Sigmoid colon (tissue), 7 donors: ENCODE data around the gene AHCYL2. TPM values are rescaled to one million over a fixed set of nuclear protein-coding genes. Genes with fewer than 3 reads are reported as not detected.

Experiments
- DNase-seq: peaks from one replicate; pipeline ENCODE4 v3.0.0-alpha.2; 2019
- H3K27ac ChIP-seq, 4 donors: fragments of 200-600 bp; sonication (generic); one replicate each; pipeline ENCODE4 v1.5.1; 2016 to 2019; ENCODE audit warnings: mild to moderate bottlenecking in 1 of 4
- H3K27me3 ChIP-seq, 3 donors: fragments of 200-600 bp; sonication (generic); one replicate each; pipeline ENCODE4 v1.5.1; 2019; ENCODE audit warnings: mild to moderate bottlenecking in 1 of 3
- H3K36me3 ChIP-seq, 4 donors: fragments of 200-600 bp; sonication (generic); one replicate each; pipeline ENCODE4 v1.5.1; 2016 to 2019
- H3K4me1 ChIP-seq, 4 donors: fragments of 200-600 bp; sonication (generic); one replicate each; pipeline ENCODE4 v1.5.1; 2017 to 2019
- H3K4me3 ChIP-seq, 4 donors: fragments of 200-600 bp; sonication (generic); one replicate each; pipeline ENCODE4 v1.5.1; 2017 to 2019; ENCODE audit warnings: mild to moderate bottlenecking in 2 of 4, moderate library complexity in 1 of 4
- H3K9me3 ChIP-seq, 4 donors: fragments of 200-600 bp in 3 of 4; sonication (generic) in 3 of 4; one replicate each; pipeline versions ENCODE4 v1.5.1 to v1.6.1; 2013 to 2019
- CTCF ChIP-seq, 4 experiments: fragments of 450-650 bp in 3 of 4; fragments of 200-600 bp in 1 of 4; IDR thresholded peaks; one replicate each; pipeline ENCODE4 v1.5.1; 2016 to 2019; ENCODE audit warnings: antibody characterized with exemption in 4 of 4, mild to moderate bottlenecking in 3 of 4, moderate library complexity in 2 of 4
- EP300 ChIP-seq, 4 donors: sonication (generic); formaldehyde crosslinking; IDR thresholded peaks; one replicate each; pipeline ENCODE4 v1.6.1; 2017; ENCODE audit warnings: antibody characterized with exemption in 4 of 4
- POLR2A ChIP-seq, 2 donors: fragments of 450-650 bp; IDR thresholded peaks; one replicate each; pipeline ENCODE4 v1.6.1; 2016; ENCODE audit warnings: antibody characterized with exemption in 2 of 2, mild to moderate bottlenecking in 2 of 2, moderate library complexity in 2 of 2
- POLR2AphosphoS5 ChIP-seq, 4 donors: sonication (generic); formaldehyde crosslinking; IDR thresholded peaks; one replicate each; pipeline ENCODE4 v1.6.1; 2017; ENCODE audit warnings: antibody characterized with exemption in 4 of 4
- WGBS, 2 donors: extraction: QIAGEN DNeasy Blood & Tissue Kit; methylation state at CpG; one replicate each; pipeline ENCODE4 v1.1.7; 2013; 5-methylcytosine and 5-hydroxymethylcytosine counted together
- intact Hi-C: fragments of 100-400 bp; cut with DNase I; formaldehyde crosslinking; loops from one replicate; pipeline ENCODE4 v1.15.1; 2023
- polyA plus RNA-seq, 3 donors: library from polyadenylated mRNA; stranded (reverse); fragments of 200-250 nt; gene quantifications; one replicate each; pipeline ENCODE4 v1.2.3, GENCODE V29; 2013
- total RNA-seq, 4 donors: library from RNA; depleted of rRNA; stranded (reverse); fragments of >200 nt; gene quantifications; one replicate each; pipeline ENCODE4 v1.1.0, GENCODE V29; 2016
- donor health status: healthy with polysubstance abuse.
- donor health status: Bipolar disorder and iron deficiency.
- donor health status: healthy.

AHCYL2 gene
- total and polyA plus RNA-seq, 7 donors, result 12.5 to 219 (median 16.8) TPM

DNA sequence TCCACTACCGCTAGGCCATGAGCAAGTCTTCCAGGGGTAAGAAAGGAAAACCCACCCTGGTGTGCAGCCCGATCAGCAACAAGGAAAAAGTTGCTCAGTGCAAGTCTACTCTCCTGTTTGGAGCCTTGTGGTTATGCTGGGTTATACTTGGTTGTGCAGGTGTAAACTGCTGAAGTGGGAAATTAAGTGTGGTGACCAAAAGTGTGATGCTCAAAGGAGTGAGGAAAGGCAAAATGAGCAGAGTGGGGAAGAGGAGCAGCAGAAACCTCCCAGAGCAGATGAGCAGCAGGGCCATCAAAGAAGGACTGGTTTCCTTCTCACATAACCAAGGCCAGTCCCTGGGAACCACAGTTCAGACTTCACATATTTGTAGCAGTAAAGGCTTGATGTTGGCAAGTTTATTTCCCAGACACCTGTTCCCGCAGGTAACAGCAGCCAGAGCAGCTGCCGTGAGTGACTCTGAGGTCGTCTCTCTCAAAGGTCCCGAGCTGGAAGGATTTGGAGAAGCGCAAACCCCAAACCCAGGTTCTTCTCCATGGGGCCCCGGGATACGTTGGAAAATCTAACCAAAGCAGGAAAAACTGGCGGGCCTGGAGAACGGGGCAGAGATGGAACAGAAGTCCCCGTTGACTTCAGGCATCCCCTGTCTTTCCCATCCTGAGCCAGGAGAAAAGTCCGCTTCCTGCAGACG is 37.0 kb upstream of the AHCYL2 start:
- Histone ChIP-seq H3K27ac (peak overlapping the region; percentile 56 to 70 (median 59)), H3K4me1 (peaks cover 0 to 27% (median 18%) of the 10 kb centered on the region in 4 donors), H3K36me3 (no peaks in the 10 kb centered on the region), H3K27me3 (no peaks in the 10 kb centered on the region), H3K9me3 (no peaks in the 10 kb centered on the region), H3K4me3 (peak overlapping the region; percentile 42 to 93 (median 72))
- DNase-seq, result peak; percentile 70
- WGBS, 2 donors, result 26 to 33% methylated on average over 14 of the region's 14 CpGs
- TF ChIP-seq POLR2A (IDR thresholded peaks at IDR 0.05) (no peak), EP300 (IDR thresholded peaks at IDR 0.05) (no peak), CTCF (IDR thresholded peaks at IDR 0.05) (no peak), POLR2AphosphoS5 (IDR thresholded peaks at IDR 0.05) (no peak)
- intact Hi-C loops, result loop anchor here (2.0 kb wide), 1 partner anchor 19 kb away; no protein-coding TSS in a partner anchor

DNA sequence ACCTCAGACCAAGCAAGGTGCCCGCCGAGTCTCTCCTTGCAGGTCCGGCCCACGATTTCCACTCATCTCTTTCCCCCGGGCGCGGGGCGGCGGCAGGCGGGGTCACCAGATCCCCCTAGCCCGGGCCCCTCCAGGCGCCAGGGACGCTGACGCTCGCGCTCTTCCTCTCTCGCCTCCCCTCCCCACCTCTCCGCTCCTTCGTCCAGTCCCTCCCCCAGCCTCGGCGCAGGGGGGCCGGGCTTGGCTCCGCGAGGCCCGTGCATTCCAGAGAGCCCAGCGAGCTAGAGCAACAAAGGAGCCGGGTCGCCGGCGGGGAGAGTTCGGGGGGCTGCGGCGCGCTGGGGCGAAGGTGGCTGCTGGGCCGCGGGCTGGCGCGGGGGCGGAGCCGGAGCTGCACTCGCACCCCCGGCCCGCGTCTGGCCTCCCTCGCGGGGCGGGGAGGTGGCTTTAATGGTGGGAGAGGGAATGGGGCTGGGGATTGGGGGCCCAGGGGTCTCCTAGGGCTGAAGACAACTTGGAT is 36.4 kb upstream of the AHCYL2 start, which contains the start of gene SMO:
Gene SMO (plus strand): TSS at position 262 of the 520 bp plus-strand sequence. CDS start 519 bp downstream, outside the sequence.
- Histone ChIP-seq H3K9me3 (no peaks in the 10 kb centered on the region), H3K4me1 (peaks cover 0 to 27% (median 18%) of the 10 kb centered on the region in 4 donors), H3K36me3 (no peaks in the 10 kb centered on the region), H3K4me3 (peak within 1 kb of the TSS; percentile 42 to 93 (median 72)), H3K27me3 (no peaks in the 10 kb centered on the region), H3K27ac (peak within 1 kb of the TSS; percentile 56 to 70 (median 59))
- intact Hi-C loops, result loop anchor here (2.0 kb wide), 1 partner anchor 20 kb away; no protein-coding TSS in a partner anchor
- TF ChIP-seq POLR2A (IDR thresholded peaks at IDR 0.05) (no peak), POLR2AphosphoS5 (IDR thresholded peaks at IDR 0.05) (peak in 2 of 4 donors; percentile 33 to 34)
- 1 to 2% methylated on average over 48 of the region's 48 CpGs for WGBS, 2 donors
- peak; percentile 81 for DNase-seq

GRCh38 chr7:129188892-129189660 is 35.8 kb upstream of the AHCYL2 start:
- no peak for TF ChIP-seq EP300 (IDR thresholded peaks at IDR 0.05)
- no peak for TF ChIP-seq CTCF (IDR thresholded peaks at IDR 0.05)
- no peak for TF ChIP-seq POLR2A (IDR thresholded peaks at IDR 0.05)
- TF ChIP-seq POLR2AphosphoS5 (IDR thresholded peaks at IDR 0.05), result no peak
- peaks cover 0 to 27% (median 18%) of the 10 kb centered on the region in 4 donors for H3K4me1 ChIP-seq
- peak overlapping the region; percentile 42 to 93 (median 72) for H3K4me3 ChIP-seq
- no peaks in the 10 kb centered on the region for H3K9me3 ChIP-seq
- H3K36me3 ChIP-seq, result no peaks in the 10 kb centered on the region
- H3K27ac ChIP-seq, result peak overlapping the region; percentile 56 to 70 (median 59)
- 1 to 2% methylated on average over 83 of the region's 83 CpGs for WGBS, 2 donors
- intact Hi-C loops, result loop anchor here (2.0 kb wide), 1 partner anchor 20 kb away; no protein-coding TSS in a partner anchor
- H3K27me3 ChIP-seq, result no peaks in the 10 kb centered on the region
- DNase-seq, result peak; percentile 69

- WGBS, 2 donors, result 51 to 61% methylated on average over 13 of the region's 13 CpGs
- H3K27me3 ChIP-seq, result no peaks in the 10 kb centered on the region
- no peaks in the 10 kb centered on the region for H3K9me3 ChIP-seq
- TF ChIP-seq CTCF (IDR thresholded peaks at IDR 0.05) (no peak), POLR2AphosphoS5 (IDR thresholded peaks at IDR 0.05) (no peak), POLR2A (IDR thresholded peaks at IDR 0.05) (no peak), EP300 (IDR thresholded peaks at IDR 0.05) (no peak)
- H3K4me3 ChIP-seq, result peak overlapping the region; percentile 42 to 93 (median 72)
- peaks cover 0 to 27% (median 18%) of the 10 kb centered on the region in 4 donors for H3K4me1 ChIP-seq
- no peaks in the 10 kb centered on the region for H3K36me3 ChIP-seq
- peak overlapping the region in 1 of 4 donors; percentile 58 for H3K27ac ChIP-seq
- intact Hi-C loops, result loop anchor here (2.0 kb wide), 1 partner anchor 21 kb away; no protein-coding TSS in a partner anchor
- DNase-seq, result peak; percentile 7
Observed at GRCh38 chr7:129189661-129190310, 35.0 kb upstream of the AHCYL2 start.
